ENCODE results near the gene MYO3B. TPM values are rescaled to one million over a fixed set of nuclear protein-coding genes. Genes with fewer than 3 reads are reported as not detected.

The MYO3B gene
- total RNA-seq, 3 donors from 2014 or later (not counting 1 experiment from before 2014, with no cell fraction given) = 0.68 to 0.88 (median 0.75) TPM

DNA sequence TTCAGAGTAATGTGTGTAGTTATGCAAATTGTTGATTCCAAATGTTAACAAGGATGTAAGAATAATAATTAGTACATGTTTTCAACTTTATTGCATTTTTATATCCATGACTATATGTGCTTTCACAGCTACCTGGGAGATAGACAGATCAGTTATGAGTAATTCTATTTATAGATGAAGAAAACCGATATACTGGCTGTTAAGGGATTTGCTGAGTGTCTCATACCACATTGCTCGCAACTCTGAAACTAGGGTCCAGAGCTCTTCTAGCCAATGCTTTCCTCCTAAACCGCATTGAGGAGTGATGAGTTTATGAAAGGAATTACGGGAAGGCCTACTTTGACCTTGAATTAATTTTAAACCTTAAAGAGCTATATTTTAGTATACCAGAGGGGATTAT, 202.3 kb downstream of the MYO3B start:
- H3K4me1 Mint-ChIP-seq = no peaks in the 10 kb centered on the region
- Histone ChIP-seq H3K9me3 (ENCODE audit: control insufficient read depth, insufficient read depth, low read length) (no peaks in the 10 kb centered on the region), H3K4me3 (ENCODE audit: low read length) (no peak overlapping the region), H3K36me3 (ENCODE audit: control insufficient read depth, insufficient read depth, low read length) (no peaks in the 10 kb centered on the region), H3K27me3 (ENCODE audit: control insufficient read depth, insufficient read depth, low read length) (no peaks in the 10 kb centered on the region), H3K27ac (ENCODE audit: low read length) (no peak overlapping the region), H3K4me1 (ENCODE audit: control insufficient read depth, insufficient read depth, low read length) (no peaks in the 10 kb centered on the region)
- peaks cover 12 to 16% of the 10 kb centered on the region in 2 donors for H3K27me3 Mint-ChIP-seq (ENCODE audit: low read depth in 2 of 2)
- H3K36me3 Mint-ChIP-seq = no peaks in the 10 kb centered on the region
- ATAC-seq (no peak), DNase-seq (no peak)
- TF ChIP-seq, protein P1, sequence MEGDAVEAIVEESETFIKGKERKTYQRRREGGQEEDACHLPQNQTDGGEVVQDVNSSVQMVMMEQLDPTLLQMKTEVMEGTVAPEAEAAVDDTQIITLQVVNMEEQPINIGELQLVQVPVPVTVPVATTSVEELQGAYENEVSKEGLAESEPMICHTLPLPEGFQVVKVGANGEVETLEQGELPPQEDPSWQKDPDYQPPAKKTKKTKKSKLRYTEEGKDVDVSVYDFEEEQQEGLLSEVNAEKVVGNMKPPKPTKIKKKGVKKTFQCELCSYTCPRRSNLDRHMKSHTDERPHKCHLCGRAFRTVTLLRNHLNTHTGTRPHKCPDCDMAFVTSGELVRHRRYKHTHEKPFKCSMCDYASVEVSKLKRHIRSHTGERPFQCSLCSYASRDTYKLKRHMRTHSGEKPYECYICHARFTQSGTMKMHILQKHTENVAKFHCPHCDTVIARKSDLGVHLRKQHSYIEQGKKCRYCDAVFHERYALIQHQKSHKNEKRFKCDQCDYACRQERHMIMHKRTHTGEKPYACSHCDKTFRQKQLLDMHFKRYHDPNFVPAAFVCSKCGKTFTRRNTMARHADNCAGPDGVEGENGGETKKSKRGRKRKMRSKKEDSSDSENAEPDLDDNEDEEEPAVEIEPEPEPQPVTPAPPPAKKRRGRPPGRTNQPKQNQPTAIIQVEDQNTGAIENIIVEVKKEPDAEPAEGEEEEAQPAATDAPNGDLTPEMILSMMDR (IDR thresholded peaks at IDR 0.05) = no peak
- intact Hi-C loops (cut with micrococcal nuclease) = no loop called here
- H3K4me3 Mint-ChIP-seq = no peak overlapping the region
- H3K27ac Mint-ChIP-seq = no peak overlapping the region
- no peaks in the 10 kb centered on the region for H3K9me3 Mint-ChIP-seq
- 79% methylated on average over 2 of the region's 4 CpGs for WGBS (ENCODE audit: insufficient coverage)

DNA sequence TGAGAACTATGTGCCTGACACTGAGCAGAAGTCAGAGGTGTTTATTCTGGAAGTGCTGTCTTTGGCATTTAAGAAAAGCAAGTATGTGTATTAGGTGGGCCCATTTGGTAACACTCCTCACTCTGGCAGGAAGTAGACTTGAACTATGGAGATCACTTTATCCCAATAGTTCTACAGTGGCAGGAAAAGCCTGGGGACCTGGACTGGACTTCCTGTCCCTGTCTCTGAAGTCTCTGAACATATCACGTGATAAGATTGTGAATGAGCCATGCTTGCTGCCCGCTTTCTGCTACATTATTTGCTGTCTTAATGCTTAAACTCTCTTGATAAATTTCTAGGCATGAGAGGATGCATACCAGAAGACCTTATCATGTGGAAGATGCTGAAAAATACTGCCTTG, 203.7 kb downstream of the MYO3B start:
- Mint-ChIP-seq H3K4me1 (no peaks in the 10 kb centered on the region), H3K4me3 (no peak overlapping the region), H3K36me3 (no peaks in the 10 kb centered on the region), H3K27me3 (ENCODE audit: low read depth in 2 of 2) (peaks cover 9 to 17% of the 10 kb centered on the region in 2 donors), H3K27ac (no peak overlapping the region), H3K9me3 (no peaks in the 10 kb centered on the region)
- no peaks in the 10 kb centered on the region for H3K4me1 ChIP-seq (ENCODE audit: control insufficient read depth, insufficient read depth, low read length)
- intact Hi-C loops (cut with micrococcal nuclease) = no loop called here
- no peaks in the 10 kb centered on the region for H3K36me3 ChIP-seq (ENCODE audit: control insufficient read depth, insufficient read depth, low read length)
- WGBS (ENCODE audit: insufficient coverage) = 91% methylated on average over 2 of the region's 2 CpGs
- H3K4me3 ChIP-seq (ENCODE audit: low read length) = no peak overlapping the region
- no peaks in the 10 kb centered on the region for H3K9me3 ChIP-seq (ENCODE audit: control insufficient read depth, insufficient read depth, low read length)
- no peak for ATAC-seq
- TF ChIP-seq, protein P1 (IDR thresholded peaks at IDR 0.05) = no peak
- H3K27ac ChIP-seq (ENCODE audit: low read length) = no peak overlapping the region
- H3K27me3 ChIP-seq (ENCODE audit: control insufficient read depth, insufficient read depth, low read length) = no peaks in the 10 kb centered on the region
- no peak for DNase-seq

GRCh38 chr2:170386554-170386953, 208.6 kb downstream of the MYO3B start:
- Histone ChIP-seq H3K36me3 (ENCODE audit: control insufficient read depth, insufficient read depth, low read length) (no peaks in the 10 kb centered on the region), H3K9me3 (ENCODE audit: control insufficient read depth, insufficient read depth, low read length) (no peaks in the 10 kb centered on the region), H3K27ac (ENCODE audit: low read length) (no peak overlapping the region), H3K27me3 (ENCODE audit: control insufficient read depth, insufficient read depth, low read length) (no peaks in the 10 kb centered on the region), H3K4me3 (ENCODE audit: low read length) (no peak overlapping the region), H3K4me1 (ENCODE audit: control insufficient read depth, insufficient read depth, low read length) (no peaks in the 10 kb centered on the region)
- Mint-ChIP-seq H3K36me3 (no peaks in the 10 kb centered on the region), H3K4me3 (no peak overlapping the region), H3K4me1 (no peaks in the 10 kb centered on the region), H3K9me3 (no peaks in the 10 kb centered on the region), H3K27me3 (ENCODE audit: low read depth in 2 of 2) (peaks cover 12 to 28% of the 10 kb centered on the region in 2 donors), H3K27ac (no peak overlapping the region)
- TF ChIP-seq, protein P1 (IDR thresholded peaks at IDR 0.05) = no peak
- intact Hi-C loops (cut with micrococcal nuclease) = no loop called here
- WGBS (ENCODE audit: insufficient coverage) = 87% methylated on average over 3 of the region's 3 CpGs
- ATAC-seq (no peak), DNase-seq (no peak)

GRCh38 chr2:170391018-170391417, 213.1 kb downstream of the MYO3B start:
- intact Hi-C loops (cut with micrococcal nuclease) = no loop called here
- Mint-ChIP-seq H3K27me3 (ENCODE audit: low read depth in 2 of 2) (peaks cover 20 to 45% of the 10 kb centered on the region in 2 donors), H3K27ac (no peak overlapping the region), H3K36me3 (no peaks in the 10 kb centered on the region), H3K4me1 (no peaks in the 10 kb centered on the region), H3K9me3 (no peaks in the 10 kb centered on the region), H3K4me3 (no peak overlapping the region)
- no peak overlapping the region for H3K4me3 ChIP-seq (ENCODE audit: low read length)
- H3K27me3 ChIP-seq (ENCODE audit: control insufficient read depth, insufficient read depth, low read length) = peaks cover 7% of the 10 kb centered on the region
- ATAC-seq = no peak
- no peaks in the 10 kb centered on the region for H3K9me3 ChIP-seq (ENCODE audit: control insufficient read depth, insufficient read depth, low read length)
- H3K27ac ChIP-seq (ENCODE audit: low read length) = no peak overlapping the region
- no peaks in the 10 kb centered on the region for H3K36me3 ChIP-seq (ENCODE audit: control insufficient read depth, insufficient read depth, low read length)
- no peaks in the 10 kb centered on the region for H3K4me1 ChIP-seq (ENCODE audit: control insufficient read depth, insufficient read depth, low read length)
- DNase-seq = no peak
- WGBS (ENCODE audit: insufficient coverage) = 60% methylated on average over 1 of the region's 2 CpGs
- TF ChIP-seq, protein P1 (IDR thresholded peaks at IDR 0.05) = no peak
